ENCODE results near the gene IFNA14.

IFNA14 gene

GRCh38 chr9:21265421-21266189, 25.8 kb upstream of the IFNA14 start:
- Histone ChIP-seq H4K20me1 (ENCODE audit: insufficient read depth, low read length) (no peaks in the 10 kb centered on the region), H3K4me3 (ENCODE audit: low read length) (no peak overlapping the region), H3K4me2 (ENCODE audit: low read depth, low read length) (no peak overlapping the region), H3K9me3 (replicated peaks; ENCODE audit: insufficient read depth, low read length) (no peaks in the 10 kb centered on the region), H3K9me2 (replicated peaks; ENCODE audit: insufficient read depth, low read length) (no peaks in the 10 kb centered on the region), H3K79me2 (ENCODE audit: low read length) (no peaks in the 10 kb centered on the region), H3F3A (ENCODE audit: insufficient read depth, low read length) (no peaks in the 10 kb centered on the region), H3K27ac (ENCODE audit: low read length) (no peak overlapping the region), H3K27me3 (replicated peaks; ENCODE audit: insufficient read depth, low read length) (no peaks in the 10 kb centered on the region), H2AFZ (ENCODE audit: low read length) (no peak overlapping the region), H3K9ac (ENCODE audit: low read length) (no peak overlapping the region), H3K4me1 (ENCODE audit: low read length) (no peaks in the 10 kb centered on the region), H3K36me3 (replicated peaks; ENCODE audit: insufficient read depth, low read length) (no peaks in the 10 kb centered on the region)
- no peak for DNase-seq
- TF ChIP-seq EZH2 (optimal IDR thresholded peaks at IDR 0.05; ENCODE audit: low read depth, low read length), result no peak
- TF ChIP-seq CTCF (IDR thresholded peaks at IDR 0.05; ENCODE audit: low read length), result no peak
- no peak for TF ChIP-seq EZH2phosphoT487 (IDR thresholded peaks at IDR 0.05; ENCODE audit: low read length)

- Histone ChIP-seq H3K27me3 (replicated peaks; ENCODE audit: insufficient read depth, low read length) (peaks cover 12% of the 10 kb centered on the region), H2AFZ (ENCODE audit: low read length) (no peak overlapping the region), H3K4me1 (ENCODE audit: low read length) (no peaks in the 10 kb centered on the region), H3K9me3 (replicated peaks; ENCODE audit: insufficient read depth, low read length) (no peaks in the 10 kb centered on the region), H3K9ac (ENCODE audit: low read length) (no peak overlapping the region), H3K36me3 (replicated peaks; ENCODE audit: insufficient read depth, low read length) (no peaks in the 10 kb centered on the region), H3K9me2 (replicated peaks; ENCODE audit: insufficient read depth, low read length) (no peaks in the 10 kb centered on the region), H4K20me1 (ENCODE audit: insufficient read depth, low read length) (no peaks in the 10 kb centered on the region), H3K27ac (ENCODE audit: low read length) (no peak overlapping the region), H3K4me2 (ENCODE audit: low read depth, low read length) (no peak overlapping the region), H3F3A (ENCODE audit: insufficient read depth, low read length) (no peaks in the 10 kb centered on the region), H3K79me2 (ENCODE audit: low read length) (no peaks in the 10 kb centered on the region), H3K4me3 (ENCODE audit: low read length) (no peak overlapping the region)
- DNase-seq, result peak; percentile 6
- TF ChIP-seq EZH2 (optimal IDR thresholded peaks at IDR 0.05; ENCODE audit: low read depth, low read length) (no peak), EZH2phosphoT487 (IDR thresholded peaks at IDR 0.05; ENCODE audit: low read length) (no peak), CTCF (IDR thresholded peaks at IDR 0.05; ENCODE audit: low read length) (no peak)
These were observed 15.9 kb upstream of the IFNA14 start for GRCh38 chr9:21255538-21256212.

GRCh38 chr9:21252721-21253547, 13.1 kb upstream of the IFNA14 start:
- Histone ChIP-seq H3K79me2 (ENCODE audit: low read length) (no peaks in the 10 kb centered on the region), H3F3A (ENCODE audit: insufficient read depth, low read length) (no peaks in the 10 kb centered on the region), H3K9me3 (replicated peaks; ENCODE audit: insufficient read depth, low read length) (no peaks in the 10 kb centered on the region), H2AFZ (ENCODE audit: low read length) (no peak overlapping the region), H3K9me2 (replicated peaks; ENCODE audit: insufficient read depth, low read length) (no peaks in the 10 kb centered on the region), H3K9ac (ENCODE audit: low read length) (no peak overlapping the region), H3K27ac (ENCODE audit: low read length) (no peak overlapping the region), H3K4me3 (ENCODE audit: low read length) (no peak overlapping the region), H3K27me3 (replicated peaks; ENCODE audit: insufficient read depth, low read length) (peaks cover 18% of the 10 kb centered on the region), H3K4me1 (ENCODE audit: low read length) (no peaks in the 10 kb centered on the region), H3K36me3 (replicated peaks; ENCODE audit: insufficient read depth, low read length) (no peaks in the 10 kb centered on the region), H3K4me2 (ENCODE audit: low read depth, low read length) (0 out of 2 replicates have a peak overlapping the region, but pooled peaks have one; percentile 12), H4K20me1 (ENCODE audit: insufficient read depth, low read length) (no peaks in the 10 kb centered on the region)
- TF ChIP-seq CTCF (IDR thresholded peaks at IDR 0.05; ENCODE audit: low read length), result peak; percentile 44
- TF ChIP-seq EZH2 (optimal IDR thresholded peaks at IDR 0.05; ENCODE audit: low read depth, low read length), result no peak
- TF ChIP-seq EZH2phosphoT487 (IDR thresholded peaks at IDR 0.05; ENCODE audit: low read length), result no peak
- peak; percentile 25 for DNase-seq
